K562 (cell line): Measurements from ENCODE around the gene SLC29A2. TPM values are rescaled to one million over a fixed set of nuclear protein-coding genes. Genes with fewer than 3 reads are reported as not detected.

Experiments used
- ATAC-seq: fragments of 200-7000 bp; cut with Tn5 transposase; 3 replicates; pipeline ENCODE4 v1.9.1; 2020; ENCODE audit warnings: moderate library complexity
- BruUV-seq: library from RNA; stranded (reverse); fragments of 400-500 nt; replicated peaks from 2 replicates; lab custom pipeline; 2021; lab: Mats Ljungman, UMichigan
- CTCF ChIA-PET: fragments of 300-600 bp; formaldehyde crosslinking; extraction: SDS; loops from one replicate; lab custom pipeline; 2021; ENCODE audit warnings: low intra/inter-chr PET ratio; lab: Yijun Ruan, JAX
- POLR2A ChIA-PET: fragments of 300-600, 350-650 bp; sonication (Branson Sonifier 250); formaldehyde crosslinking; extraction: SDS; loops from one replicate; lab custom pipeline; 2021; ENCODE audit warnings: antibody characterized with exemption, inconsistent platforms; lab: Yijun Ruan, JAX
- DNase-seq, 4 experiments: peaks; one replicate each; pipeline versions ENCODE4 v3.0.0 to v3.0.0-alpha.2; 2011 to 2018; ENCODE audit warnings: low spot score in 3 of 4, mixed read lengths in 3 of 4; ENCODE audit errors: extremely low read depth in 1 of 4
- FAIRE-seq: peaks from 2 replicates; lab custom pipeline; 2011; peaks lifted over from hg19 to GRCh38; lab: Jason Lieb, UNC
- H2AFZ ChIP-seq: 2 replicates; pipeline ENCODE4 v1.6.0; 2011; ENCODE audit warnings: low read depth, low read length, control low read depth, inconsistent platforms
- H3K27ac ChIP-seq: fragments of 200-600 bp; 3 replicates; pipeline ENCODE4 v1.8.0; 2011; ENCODE audit warnings: low read depth, mild to moderate bottlenecking, control low read depth, inconsistent platforms, low read length, moderate library complexity, mixed read lengths; ENCODE audit errors: extremely low read depth
- H3K27me3 ChIP-seq, 2 experiments: fragments of 300-600 bp in 1 of 2; 2 replicates in 1 of 2; 3 replicates in 1 of 2; pipeline versions ENCODE4 v1.6.0 to v1.8.0; 2011; ENCODE audit warnings: inconsistent platforms in 2 of 2, low read length in 2 of 2, mild to moderate bottlenecking in 1 of 2, mixed read lengths in 1 of 2, moderate library complexity in 1 of 2; ENCODE audit not compliant: control insufficient read depth in 2 of 2, insufficient read depth in 2 of 2
- H3K36me3 ChIP-seq: fragments of 300-600 bp; 3 replicates; pipeline ENCODE4 v1.8.0; 2011; ENCODE audit warnings: mild to moderate bottlenecking, low read length, inconsistent platforms; ENCODE audit not compliant: control insufficient read depth, insufficient read depth
- H3K4me1 ChIP-seq, 2 experiments: fragments of 200-600 bp in 1 of 2; replicated peaks in 1 of 2; 2 replicates in 1 of 2; 3 replicates in 1 of 2; pipeline versions ENCODE4 v1.5.1 to v1.8.0; 2011; ENCODE audit warnings: inconsistent platforms in 2 of 2, low read length in 2 of 2, mild to moderate bottlenecking in 1 of 2, mixed read lengths in 1 of 2, moderate library complexity in 1 of 2; ENCODE audit not compliant: control insufficient read depth in 2 of 2, insufficient read depth in 2 of 2
- H3K4me2 ChIP-seq: 2 replicates; pipeline ENCODE4 v1.6.1; 2011; ENCODE audit warnings: low read length, control low read depth, inconsistent platforms, mixed read lengths; ENCODE audit not compliant: insufficient read depth
- H3K4me3 ChIP-seq: fragments of 200-600 bp; sonication (generic), shearing (Covaris generic); 2 replicates; pipeline ENCODE4 v1.5.1; 2016; ENCODE audit warnings: control low read depth, inconsistent platforms
- H3K79me2 ChIP-seq: fragments of 200-600 bp; 3 replicates; pipeline ENCODE4 v1.8.0; 2011; ENCODE audit warnings: low read length, inconsistent platforms; ENCODE audit not compliant: control insufficient read depth, insufficient read depth
- H3K9ac ChIP-seq, 2 experiments: 2 replicates each; pipeline versions ENCODE4 v1.6.0 to v1.6.1; 2011; ENCODE audit warnings: low read depth in 2 of 2, low read length in 2 of 2, control low read depth in 1 of 2, inconsistent platforms in 1 of 2, mild to moderate bottlenecking in 1 of 2, mixed read lengths in 1 of 2; ENCODE audit not compliant: insufficient read depth in 1 of 2
- H3K9me1 ChIP-seq: one replicate; pipeline ENCODE4 v1.6.0; 2011; ENCODE audit warnings: inconsistent platforms, mild to moderate bottlenecking, low read length, moderate library complexity; ENCODE audit not compliant: control insufficient read depth, insufficient read depth
- H3K9me3 ChIP-seq: replicated peaks from 2 replicates; pipeline ENCODE4 v1.5.1; 2011; ENCODE audit warnings: low read depth, low read length, inconsistent platforms; ENCODE audit not compliant: control insufficient read depth, insufficient read depth
- H4K20me1 ChIP-seq: replicated peaks from 2 replicates; pipeline ENCODE4 v1.6.1; 2011; ENCODE audit warnings: low read length, inconsistent platforms, mixed read lengths; ENCODE audit not compliant: control insufficient read depth, insufficient read depth
- ETV6 ChIP-seq, 3 experiments: fragments of 150-350 bp in 1 of 3; sonication (generic) in 1 of 3; formaldehyde crosslinking in 1 of 3; IDR thresholded peaks; 2 replicates each; pipeline versions ENCODE4 v1.6.1 to v1.8.0; 2014 to 2022; ENCODE audit warnings: borderline replicate concordance in 2 of 3, low read depth in 2 of 3, antibody characterized with exemption in 1 of 3, low read length in 1 of 3, mild to moderate bottlenecking in 1 of 3, missing genetic modification reagents in 1 of 3
- KLF10 ChIP-seq: fragments of 250-450 bp; sonication (Bioruptor Pico); IDR thresholded peaks from 2 replicates; pipeline ENCODE4 v1.6.1; 2021; ENCODE audit warnings: matching md5 sums
- POLR2G ChIP-seq: fragments of 200-400 bp; formaldehyde crosslinking; IDR thresholded peaks from 2 replicates; pipeline ENCODE4 v1.6.1; 2017; ENCODE audit warnings: low read depth, mild to moderate bottlenecking, antibody characterized with exemption, low read length, moderate library complexity
- RBFOX2 ChIP-seq: fragments of 200-400 bp; formaldehyde crosslinking; IDR thresholded peaks from 2 replicates; pipeline ENCODE4 v1.6.1; 2017; ENCODE audit warnings: low read depth, mild to moderate bottlenecking, low read length, moderate library complexity
- SPI1 ChIP-seq: IDR thresholded peaks from 2 replicates; pipeline ENCODE4 v1.6.1; 2011; ENCODE audit warnings: low read depth, low read length, control low read depth, borderline replicate concordance
- SUPT5H ChIP-seq: fragments of 450-650 bp; IDR thresholded peaks from 2 replicates; pipeline ENCODE4 v1.6.1; 2016
- ZNF197 ChIP-seq: fragments of 200-800 bp; sonication (Bioruptor generic); IDR thresholded peaks from 2 replicates; pipeline ENCODE4 v1.6.1; 2016; ENCODE audit warnings: low read depth, missing genetic modification characterization, missing compliant biosample characterization
- WGBS: fragments of 100-300 bp; shearing (Covaris generic); methylation state at CpG from one replicate; pipeline ENCODE4 v1.1.6; 2016; ENCODE audit warnings: low coverage, mixed read lengths; ENCODE audit not compliant: insufficient coverage; ENCODE audit errors: missing lambda C conversion rate; 5-methylcytosine and 5-hydroxymethylcytosine counted together
- in situ Hi-C: fragments of 300-500 bp; cut with MboI; formaldehyde crosslinking; loops from 4 replicates; pipeline ENCODE4 v1.15.0; 2018; ENCODE audit warnings: inconsistent platforms, mixed read lengths
- intact Hi-C: fragments of 100-400 bp; cut with micrococcal nuclease; formaldehyde crosslinking; loops from 2 replicates; pipeline ENCODE4 v1.14.2; 2022
- polyA plus RNA-seq, 8 experiments: library from polyadenylated mRNA; depleted of rRNA in 4 of 8; stranded (reverse) in 5 of 8; unstranded in 3 of 8; fragments of >200 nt; fragmentation: Nextera tagmentation in 2 of 8; fragmentation: Illumina TruSeq in 1 of 8; extraction: Ambion mirVana in 2 of 8; extraction: Trizol in 1 of 8; gene quantifications; 2 replicates each; pipeline versions ENCODE4 v1.2.1 to v1.2.3, GENCODE V29; 2011 to 2014; ENCODE audit warnings: inconsistent platforms in 1 of 8, missing spikeins in 1 of 8
- total RNA-seq, 7 experiments: library from RNA; depleted of rRNA in 6 of 7; stranded (reverse); fragments of >200 nt in 6 of 7; fragmentation: Illumina TruSeq in 2 of 7; extraction: Trizol in 2 of 7; gene quantifications; 2 replicates each; pipeline versions ENCODE4 v1.2.1 to v1.2.3, GENCODE V29; 2011 to 2021; ENCODE audit warnings: low replicate concordance in 1 of 7

The SLC29A2 gene
- total and polyA plus RNA-seq, 9 of the 15 experiments (the other 6 are each of a cell fraction or from before 2014, with no cell fraction given) = 2.4 to 48.6 (median 14.2) TPM

GRCh38 chr11:66368484-66368883 is 3.1 kb downstream of the SLC29A2 start:
- Histone ChIP-seq H3K36me3 (peaks cover 66% of the 10 kb centered on the region), H3K4me3 (no peak overlapping the region), H4K20me1 (peaks cover 15% of the 10 kb centered on the region; the same call in 1 of the 2 replicates), H3K79me2 (peaks cover 51% of the 10 kb centered on the region), H3K27me3 (no peaks in the 10 kb centered on the region), H3K9ac (peak overlapping the region in 1 of 2 experiments; percentile 93; a peak in 2 of 4 replicates), H3K9me1 (peaks cover 7% of the 10 kb centered on the region), H2AFZ (no peak overlapping the region), H3K4me2 (no peak overlapping the region), H3K9me3 (no peaks in the 10 kb centered on the region), H3K27ac (no peak overlapping the region; the same call in 2 of the 3 replicates), H3K4me1 (peaks cover 17 to 59% of the 10 kb centered on the region in 2 experiments; a peak in 4 of 5 replicates)
- intact Hi-C loops (no loop called here), in situ Hi-C loops (no loop called here)
- DNase-seq (no peak), FAIRE-seq (no peak), ATAC-seq (no peak)
- 98% methylated on average over 6 of the region's 6 CpGs for WGBS
- no peak for TF ChIP-seq ZNF197
- no peak for TF ChIP-seq KLF10 (CRISPR knock-in tag)
- TF ChIP-seq POLR2G = peak; percentile 52
- peak; percentile 57 for TF ChIP-seq RBFOX2
- no peak for TF ChIP-seq SPI1
- TF ChIP-seq ETV6 (IDR thresholded peaks at IDR 0.05; ENCODE audit: borderline replicate concordance in 1 of 2, low read depth in 2 of 2, low read length in 1 of 2) = no peak
- no peak for TF ChIP-seq ETV6 (CRISPR knock-in tag; IDR thresholded peaks at IDR 0.05; ENCODE audit: borderline replicate concordance)
- peak; percentile 33; the same call in 1 of the 2 replicates for TF ChIP-seq SUPT5H
- POLR2A ChIA-PET = interaction anchor here (0.5 to 1.0 kb wide), 2 partner anchors 8 to 60 kb away, joined by 4 read pairs; no protein-coding TSS in a partner anchor
- BruUV-seq = no TSS peak
- CTCF ChIA-PET = no interaction called here
